Brain pericyte (primary cell): Measurements from ENCODE around the gene SLC26A11.

Experiments
- DNase-seq: peaks from one replicate; pipeline ENCODE4 v3.0.0-alpha.2; 2012; ENCODE audit warnings: low read depth, low spot score

The SLC26A11 gene

GRCh38 chr17:80217703-80218362 is 2.4 kb upstream of the SLC26A11 start:
- DNase-seq, result no peak

DNA sequence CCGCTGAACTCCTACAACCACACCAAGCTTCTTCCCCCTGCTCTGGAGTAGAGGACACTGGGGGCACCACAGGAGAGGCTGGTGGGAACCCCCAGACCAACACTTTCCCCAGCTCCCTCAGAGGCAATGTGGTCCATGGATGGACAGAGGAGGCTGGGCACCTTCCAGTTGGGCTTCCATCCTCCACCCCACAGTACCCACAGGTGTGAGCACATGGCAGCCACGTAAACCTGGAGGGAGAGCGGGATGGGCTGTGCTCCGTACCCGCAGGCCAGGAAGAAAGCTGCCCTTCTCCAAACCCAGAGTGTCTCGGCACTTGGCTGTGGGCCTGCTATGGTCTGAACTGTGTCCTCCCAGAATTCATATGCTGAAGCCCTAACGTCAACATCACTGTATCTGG is 1.8 kb upstream of the SLC26A11 start:
- no peak for DNase-seq

- no peak for DNase-seq
Measured at GRCh38 chr17:80219013-80219762, 1.0 kb upstream of the SLC26A11 start.

- no peak for DNase-seq
Measured at GRCh38 chr17:80219763-80220053, 519 bp upstream of the SLC26A11 start.

GRCh38 chr17:80220736-80221215 is 549 bp downstream of the SLC26A11 start:
- no peak for DNase-seq

GRCh38 chr17:80221351-80222105 is 1.3 kb downstream of the SLC26A11 start:
- no peak for DNase-seq

GRCh38 chr17:80222376-80223141 is 2.3 kb downstream of the SLC26A11 start:
- DNase-seq, result no peak

- no peak for DNase-seq
Measured at GRCh38 chr17:80223142-80223815, 3.1 kb downstream of the SLC26A11 start.

DNA sequence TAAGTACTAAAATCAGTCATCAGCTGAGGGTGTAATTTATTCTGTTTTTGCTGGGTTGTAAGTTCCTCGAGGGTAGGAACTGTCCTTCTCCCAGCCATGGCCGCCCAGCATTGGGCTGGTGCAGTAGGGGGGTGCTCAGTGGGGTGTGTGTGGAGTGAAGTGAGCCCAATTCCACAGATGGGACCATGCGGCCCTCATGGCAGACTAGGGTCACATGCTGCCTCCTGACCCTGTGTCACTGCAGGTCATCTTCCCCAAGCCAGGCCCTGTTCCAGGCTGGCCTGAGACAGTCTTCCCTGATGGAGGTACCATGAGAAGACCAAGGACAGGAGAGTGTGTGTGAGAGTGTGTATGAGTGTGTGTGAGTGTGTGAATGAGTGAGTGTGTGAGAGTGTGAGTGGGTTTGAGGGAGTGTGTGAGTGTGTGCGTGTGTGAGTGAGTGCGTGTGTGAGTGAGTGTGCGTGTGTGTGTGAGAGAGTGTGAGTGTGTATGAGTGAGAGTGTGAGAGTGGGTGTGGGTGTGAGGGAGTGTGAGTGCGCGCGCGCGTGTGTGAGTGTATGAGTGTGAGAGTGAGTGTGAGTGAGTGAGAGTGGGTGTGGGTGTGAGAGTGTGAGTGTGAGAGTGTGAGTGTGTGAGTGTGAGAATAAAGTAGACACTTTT is 3.7 kb downstream of the SLC26A11 start:
- DNase-seq, result no peak

DNA sequence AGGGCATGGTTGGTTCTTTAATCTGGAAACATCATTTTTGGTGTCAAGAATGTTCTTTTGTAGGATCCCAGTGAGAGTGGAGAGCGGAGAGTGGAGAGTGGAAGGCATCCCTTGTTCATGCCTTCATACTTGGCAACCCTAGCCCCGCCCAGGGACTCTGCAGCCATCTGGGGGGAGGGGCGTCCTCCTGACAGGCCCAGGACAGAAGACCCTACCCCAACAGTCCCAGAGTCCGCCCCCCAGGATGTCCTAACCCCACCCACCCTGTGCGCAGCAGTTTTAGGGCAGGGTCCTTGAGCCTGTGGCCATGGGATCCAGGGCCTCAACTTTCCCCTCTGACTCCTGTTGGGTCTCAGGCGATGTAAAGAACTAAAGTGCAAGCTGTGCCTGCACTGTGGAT is 4.5 kb downstream of the SLC26A11 start:
- no peak for DNase-seq

- no peak for DNase-seq
Measured at GRCh38 chr17:80225230-80225629, 5.0 kb downstream of the SLC26A11 start.

DNA sequence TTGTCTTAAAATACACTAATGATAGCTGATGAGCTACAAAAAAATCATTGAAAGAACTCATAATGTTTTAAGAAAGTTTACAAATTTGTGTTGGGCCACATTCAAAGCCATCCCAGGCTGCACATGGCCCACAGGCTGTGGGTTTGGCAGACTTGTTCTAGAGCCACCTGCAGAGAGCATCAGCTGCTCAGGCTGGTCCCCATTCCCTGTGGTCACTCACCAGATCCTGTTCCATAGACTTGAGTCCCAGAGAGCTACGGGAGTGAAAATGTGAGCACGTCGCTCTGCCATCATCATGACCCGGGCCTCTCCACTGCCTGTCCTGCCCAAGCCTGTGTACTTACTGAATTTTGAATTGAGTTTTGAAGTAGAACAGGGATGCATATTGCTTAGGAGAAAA is 6.9 kb downstream of the SLC26A11 start:
- no peak for DNase-seq

DNA sequence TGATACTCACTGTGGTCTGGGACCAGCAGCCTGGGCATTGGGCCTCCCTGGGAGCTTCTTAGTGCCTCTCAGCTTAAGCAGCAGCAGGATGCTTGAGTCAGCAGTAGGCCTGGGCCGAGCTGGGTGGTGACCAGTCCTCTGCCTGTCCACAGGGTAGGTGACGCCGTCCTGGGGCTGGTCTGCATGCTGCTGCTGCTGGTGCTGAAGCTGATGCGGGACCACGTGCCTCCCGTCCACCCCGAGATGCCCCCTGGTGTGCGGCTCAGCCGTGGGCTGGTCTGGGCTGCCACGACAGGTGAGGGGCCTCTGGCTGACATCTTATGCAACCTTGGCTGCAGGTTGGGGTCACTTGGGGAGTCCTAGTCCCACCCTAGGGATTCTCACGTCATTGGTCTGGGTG is 7.4 kb downstream of the SLC26A11 start:
- no peak for DNase-seq

DNA sequence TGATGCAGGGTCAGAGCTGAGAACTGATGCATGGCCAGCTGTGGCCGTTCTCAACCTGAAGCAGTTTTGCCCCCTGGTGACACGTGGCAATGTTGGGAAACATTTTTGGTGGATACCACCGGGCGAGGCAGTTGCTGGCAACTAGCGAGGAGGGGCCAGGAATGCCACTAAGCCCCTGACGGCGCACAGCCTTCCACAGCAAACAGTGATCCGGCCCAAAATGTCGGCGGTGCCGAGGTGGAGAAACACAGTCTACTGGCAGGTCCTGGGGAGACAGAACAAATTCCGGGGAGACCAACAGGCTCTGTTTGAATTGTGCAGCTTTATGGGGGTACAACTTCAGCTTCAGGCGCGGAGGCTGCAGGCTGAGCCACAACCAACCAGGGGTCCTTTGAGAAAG is 8.2 kb downstream of the SLC26A11 start:
- no peak for DNase-seq

DNA sequence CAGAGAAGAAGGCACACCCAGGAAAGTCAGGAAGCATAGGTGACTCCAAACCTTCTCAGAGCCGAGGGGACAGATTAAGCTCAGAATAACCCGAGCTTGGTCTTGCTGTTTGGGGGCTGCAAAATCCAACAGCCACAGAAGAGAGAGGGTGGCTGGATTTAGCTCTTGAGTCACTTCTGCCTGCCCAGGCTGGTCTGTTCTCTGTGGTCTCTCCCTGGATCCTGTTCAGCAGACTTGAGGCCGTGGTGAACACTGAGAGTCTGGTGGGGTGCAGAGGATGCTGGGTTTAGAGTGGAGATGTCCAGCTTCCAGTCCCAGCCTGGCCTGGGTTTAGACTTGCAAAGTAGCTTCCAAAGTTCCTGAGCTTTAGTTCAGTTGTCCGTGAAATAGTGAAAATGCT is 8.8 kb downstream of the SLC26A11 start:
- DNase-seq, result no peak

DNA sequence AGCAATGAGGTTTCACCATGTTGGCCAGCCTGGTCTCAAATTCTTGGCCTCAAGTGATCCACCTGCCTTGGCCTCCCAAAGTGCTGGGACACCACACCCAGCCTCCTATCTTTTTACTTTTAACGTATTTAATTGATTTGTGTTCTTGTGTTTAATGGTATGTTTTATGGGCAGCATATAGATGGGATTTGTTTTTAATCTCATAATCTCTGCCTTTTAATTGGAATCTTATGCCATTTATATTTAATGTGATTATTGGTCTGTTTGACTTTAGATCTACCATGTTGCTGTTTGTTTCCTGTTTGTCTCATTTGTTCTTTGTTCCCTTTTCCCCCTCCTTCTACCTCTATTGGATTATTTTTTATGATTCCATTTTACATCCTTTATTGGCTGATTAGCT is 12.2 kb downstream of the SLC26A11 start:
- no peak for DNase-seq

GRCh38 chr17:80233202-80233601 is 13.0 kb downstream of the SLC26A11 start:
- DNase-seq, result no peak

- no peak for DNase-seq
Measured at GRCh38 chr17:80236911-80237310, 16.7 kb downstream of the SLC26A11 start.

DNA sequence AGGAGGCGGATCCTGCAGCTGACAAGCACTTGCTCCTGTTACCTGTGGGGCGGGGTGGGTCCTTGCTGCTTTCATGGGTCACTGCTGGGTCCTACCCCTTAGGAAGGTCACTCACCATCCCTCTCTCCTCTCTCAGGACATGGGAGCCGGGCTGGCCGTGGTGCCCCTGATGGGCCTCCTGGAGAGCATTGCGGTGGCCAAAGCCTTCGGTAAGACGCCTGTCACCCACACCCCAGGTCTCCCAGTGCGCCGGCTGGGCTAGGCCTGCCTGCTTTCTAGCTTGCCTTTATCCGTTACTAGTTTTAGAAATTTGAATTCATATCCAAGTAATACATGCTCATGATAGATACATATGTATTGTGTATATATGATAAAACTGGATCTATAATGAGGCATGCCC is 17.2 kb downstream of the SLC26A11 start:
- DNase-seq, result no peak

DNA sequence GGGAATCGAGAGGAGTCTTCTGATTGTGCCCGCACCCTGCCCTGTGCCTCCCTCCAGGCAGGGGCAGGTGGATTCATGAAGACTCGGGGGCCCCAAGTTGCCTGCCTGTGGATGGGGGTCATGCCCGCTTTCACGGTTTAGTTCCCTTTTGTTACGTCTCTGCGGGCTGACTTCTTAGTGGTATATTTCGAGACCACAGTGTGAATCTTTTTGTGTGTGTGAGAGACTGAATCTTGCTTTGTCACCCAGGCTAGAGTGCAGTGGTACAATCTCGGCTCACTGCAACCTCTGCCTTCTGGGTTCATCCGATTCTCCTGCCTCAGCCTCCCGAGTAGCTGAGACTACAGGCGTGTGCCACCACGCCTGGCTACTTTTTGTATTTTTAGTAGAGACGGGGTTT is 22.3 kb downstream of the SLC26A11 start:
- DNase-seq, result no peak
